Measurements from ENCODE around the gene ADGRG6. TPM values are rescaled to one million over a fixed set of nuclear protein-coding genes. Genes with fewer than 3 reads are reported as not detected.
A peak's percentile ranks its signal among the peaks of the same experiment; 100 is the strongest.

ADGRG6 gene
- total and polyA plus RNA-seq, 2 donors (not counting 3 experiments of a cell fraction or from before 2014, with no cell fraction given), result 99.3 to 166 TPM

- TF ChIP-seq GATA2 (IDR thresholded peaks at IDR 0.05; ENCODE audit: insufficient read depth, insufficient read length, low read depth, low read length) (no peak), POLR2A (IDR thresholded peaks at IDR 0.05; ENCODE audit: low read depth, low read length) (peak; percentile 31), MAX (IDR thresholded peaks at IDR 0.05; ENCODE audit: insufficient read depth, insufficient read length) (peak; percentile 36), JUN (IDR thresholded peaks at IDR 0.05; ENCODE audit: borderline replicate concordance, insufficient read depth, insufficient read length, low read depth) (peak; percentile 3), EZH2 (IDR thresholded peaks at IDR 0.05; ENCODE audit: borderline replicate concordance, low read depth, low read length, severe bottlenecking) (no peak)
- Histone ChIP-seq H3K79me2 (ENCODE audit: control insufficient read depth, insufficient read depth, low read length) (peaks cover 15% of the 10 kb centered on the region), H3K4me1 (ENCODE audit: control insufficient read depth, extremely low read depth, insufficient read depth, low read length) (peaks cover 21% of the 10 kb centered on the region), H2AFZ (ENCODE audit: low read depth, low read length) (peak overlapping the region; percentile 9), H3K4me2 (ENCODE audit: insufficient read depth, low read length) (peak overlapping the region; percentile 5), H3K36me3 (ENCODE audit: control insufficient read depth in 2 of 2, extremely low read depth in 1 of 2, insufficient read depth in 2 of 2, low read length in 2 of 2) (no peaks in the 10 kb centered on the region), H4K20me1 (replicated peaks; ENCODE audit: control insufficient read depth, extremely low read depth, insufficient read depth, low read length) (no peaks in the 10 kb centered on the region), H3K27ac (ENCODE audit: insufficient read depth, low read depth, low read length) (peak overlapping the region; percentile 71), H3K4me3 (replicated peaks in 1 of 3; ENCODE audit: insufficient read depth in 1 of 3, low read depth in 1 of 3, low read length in 3 of 3) (no peak overlapping the region), H3K27me3 (ENCODE audit: control insufficient read depth in 2 of 2, insufficient read depth in 2 of 2, low read length in 2 of 2) (no peaks in the 10 kb centered on the region), H3K9ac (replicated peaks; ENCODE audit: extremely low read depth, insufficient read depth, low read length) (peak overlapping the region; percentile 26), H3K9me1 (replicated peaks; ENCODE audit: control insufficient read depth, extremely low read depth, insufficient read depth, low read length) (no peaks in the 10 kb centered on the region), H3K9me3 (replicated peaks; ENCODE audit: control insufficient read depth, insufficient read depth, low read length) (no peaks in the 10 kb centered on the region)
- FAIRE-seq (peak; percentile 75), DNase-seq (ENCODE audit: low read depth, low spot score) (peak; percentile 60)
- CTCF ChIA-PET, result interaction anchor here (0.8 to 3.0 kb wide), 5 partner anchors 15 to 91 kb away, joined by 3 to 10 read pairs (median 5); no protein-coding TSS in a partner anchor
- dilution Hi-C loops (cut with MboI; ENCODE audit: extremely low pct_ligation_motif_present, low sequenced_read_pairs), result no loop called here
- intact Hi-C loops (cut with micrococcal nuclease), result loop anchor here (1.0 kb wide), 1 partner anchor 88 kb away; no protein-coding TSS in a partner anchor
- BruUV-seq (replicated peaks), result no TSS peak
- POLR2A ChIA-PET, result interaction anchor here (0.8 kb wide), 1 partner anchor 9 kb away, joined by 3 read pairs; no protein-coding TSS in a partner anchor
Measured at GRCh38 chr6:142297996-142298753, 3.6 kb upstream of the ADGRG6 start.

GRCh38 chr6:142300302-142300701 lies 1.5 kb upstream of the ADGRG6 start:
- H3K4me2 ChIP-seq (ENCODE audit: insufficient read depth, low read length), result peak overlapping the region; percentile 83
- DNase-seq (ENCODE audit: low read depth, low spot score), result no peak

More at GRCh38 chr6:142300302-142300701, 1.5 kb upstream of the ADGRG6 start:
- POLR2A ChIA-PET, result interaction anchor here (0.8 to 1.5 kb wide), 3 partner anchors 31 to 77 kb away, joined by 5 to 8 read pairs (median 7); no protein-coding TSS in a partner anchor
- CTCF ChIA-PET, result interaction anchor here (0.9 to 5.0 kb wide), 10 partner anchors 9 to 154 kb away, joined by 3 to 45 read pairs (median 9); partner anchors contain the start of genes NMBR and VTA1
- BruUV-seq (replicated peaks), result no TSS peak
- dilution Hi-C loops (cut with MboI; ENCODE audit: extremely low pct_ligation_motif_present, low sequenced_read_pairs) (no loop called here), intact Hi-C loops (cut with micrococcal nuclease) (loop anchor here (2.0 to 5.0 kb wide), 2 partner anchors 152 to 236 kb away; no protein-coding TSS in a partner anchor)
- no peaks in the 10 kb centered on the region for H3K9me1 ChIP-seq (replicated peaks; ENCODE audit: control insufficient read depth, extremely low read depth, insufficient read depth, low read length)
- peak overlapping the region; percentile 91 for H3K27ac ChIP-seq (ENCODE audit: insufficient read depth, low read depth, low read length)
- H3K36me3 ChIP-seq (ENCODE audit: control insufficient read depth in 2 of 2, extremely low read depth in 1 of 2, insufficient read depth in 2 of 2, low read length in 2 of 2), result no peaks in the 10 kb centered on the region
- H3K27me3 ChIP-seq (ENCODE audit: control insufficient read depth in 2 of 2, insufficient read depth in 2 of 2, low read length in 2 of 2), result no peaks in the 10 kb centered on the region
- no peaks in the 10 kb centered on the region for H3K9me3 ChIP-seq (replicated peaks; ENCODE audit: control insufficient read depth, insufficient read depth, low read length)
- no peak overlapping the region for H2AFZ ChIP-seq (ENCODE audit: low read depth, low read length)
- no peak for FAIRE-seq
- TF ChIP-seq JUN (IDR thresholded peaks at IDR 0.05; ENCODE audit: borderline replicate concordance, insufficient read depth, insufficient read length, low read depth) (no peak), MYC (IDR thresholded peaks at IDR 0.05; ENCODE audit: low read depth, low read length) (no peak), MAX (IDR thresholded peaks at IDR 0.05; ENCODE audit: insufficient read depth, insufficient read length) (no peak), CTCF (IDR thresholded peaks at IDR 0.05; ENCODE audit: extremely low read depth in 1 of 2, insufficient read depth in 1 of 2, low read depth in 1 of 2, low read length in 2 of 2) (no peak), POLR2A (IDR thresholded peaks at IDR 0.05; ENCODE audit: low read depth, low read length) (no peak), EZH2 (IDR thresholded peaks at IDR 0.05; ENCODE audit: borderline replicate concordance, low read depth, low read length, severe bottlenecking) (no peak), FOS (IDR thresholded peaks at IDR 0.05; ENCODE audit: borderline replicate concordance, insufficient read depth, low read length) (no peak), POLR2AphosphoS5 (IDR thresholded peaks at IDR 0.05; ENCODE audit: insufficient read depth, low read depth, low read length) (no peak), GATA2 (IDR thresholded peaks at IDR 0.05; ENCODE audit: insufficient read depth, insufficient read length, low read depth, low read length) (no peak)
- peak overlapping the region; percentile 94 for H3K9ac ChIP-seq (replicated peaks; ENCODE audit: extremely low read depth, insufficient read depth, low read length)
- peaks cover 26% of the 10 kb centered on the region for H3K4me1 ChIP-seq (ENCODE audit: control insufficient read depth, extremely low read depth, insufficient read depth, low read length)
- peaks cover 36% of the 10 kb centered on the region for H3K79me2 ChIP-seq (ENCODE audit: control insufficient read depth, insufficient read depth, low read length)
- no peak overlapping the region for H3K4me3 ChIP-seq (replicated peaks in 1 of 3; ENCODE audit: insufficient read depth in 1 of 3, low read depth in 1 of 3, low read length in 3 of 3)
- H4K20me1 ChIP-seq (replicated peaks; ENCODE audit: control insufficient read depth, extremely low read depth, insufficient read depth, low read length), result no peaks in the 10 kb centered on the region

Data from endothelial cell of umbilical vein (primary cell).